GM18520 (cell line): Measurements from ENCODE around the gene EIF3CL.
"Not testable (repeated sequence)": the region's sequence is repeated elsewhere in the genome, so short reads cannot be mapped to it uniquely, and the experiment has no call there.

Experiments used
- ATAC-seq: cut with Tn5 transposase; IDR thresholded peaks from one replicate; pipeline ENCODE4 v1.9.1; 2021; ENCODE audit not compliant: unreplicated experiment

Gene EIF3CL, protein sequence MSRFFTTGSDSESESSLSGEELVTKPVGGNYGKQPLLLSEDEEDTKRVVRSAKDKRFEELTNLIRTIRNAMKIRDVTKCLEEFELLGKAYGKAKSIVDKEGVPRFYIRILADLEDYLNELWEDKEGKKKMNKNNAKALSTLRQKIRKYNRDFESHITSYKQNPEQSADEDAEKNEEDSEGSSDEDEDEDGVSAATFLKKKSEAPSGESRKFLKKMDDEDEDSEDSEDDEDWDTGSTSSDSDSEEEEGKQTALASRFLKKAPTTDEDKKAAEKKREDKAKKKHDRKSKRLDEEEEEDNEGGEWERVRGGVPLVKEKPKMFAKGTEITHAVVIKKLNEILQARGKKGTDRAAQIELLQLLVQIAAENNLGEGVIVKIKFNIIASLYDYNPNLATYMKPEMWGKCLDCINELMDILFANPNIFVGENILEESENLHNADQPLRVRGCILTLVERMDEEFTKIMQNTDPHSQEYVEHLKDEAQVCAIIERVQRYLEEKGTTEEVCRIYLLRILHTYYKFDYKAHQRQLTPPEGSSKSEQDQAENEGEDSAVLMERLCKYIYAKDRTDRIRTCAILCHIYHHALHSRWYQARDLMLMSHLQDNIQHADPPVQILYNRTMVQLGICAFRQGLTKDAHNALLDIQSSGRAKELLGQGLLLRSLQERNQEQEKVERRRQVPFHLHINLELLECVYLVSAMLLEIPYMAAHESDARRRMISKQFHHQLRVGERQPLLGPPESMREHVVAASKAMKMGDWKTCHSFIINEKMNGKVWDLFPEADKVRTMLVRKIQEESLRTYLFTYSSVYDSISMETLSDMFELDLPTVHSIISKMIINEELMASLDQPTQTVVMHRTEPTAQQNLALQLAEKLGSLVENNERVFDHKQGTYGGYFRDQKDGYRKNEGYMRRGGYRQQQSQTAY

DNA sequence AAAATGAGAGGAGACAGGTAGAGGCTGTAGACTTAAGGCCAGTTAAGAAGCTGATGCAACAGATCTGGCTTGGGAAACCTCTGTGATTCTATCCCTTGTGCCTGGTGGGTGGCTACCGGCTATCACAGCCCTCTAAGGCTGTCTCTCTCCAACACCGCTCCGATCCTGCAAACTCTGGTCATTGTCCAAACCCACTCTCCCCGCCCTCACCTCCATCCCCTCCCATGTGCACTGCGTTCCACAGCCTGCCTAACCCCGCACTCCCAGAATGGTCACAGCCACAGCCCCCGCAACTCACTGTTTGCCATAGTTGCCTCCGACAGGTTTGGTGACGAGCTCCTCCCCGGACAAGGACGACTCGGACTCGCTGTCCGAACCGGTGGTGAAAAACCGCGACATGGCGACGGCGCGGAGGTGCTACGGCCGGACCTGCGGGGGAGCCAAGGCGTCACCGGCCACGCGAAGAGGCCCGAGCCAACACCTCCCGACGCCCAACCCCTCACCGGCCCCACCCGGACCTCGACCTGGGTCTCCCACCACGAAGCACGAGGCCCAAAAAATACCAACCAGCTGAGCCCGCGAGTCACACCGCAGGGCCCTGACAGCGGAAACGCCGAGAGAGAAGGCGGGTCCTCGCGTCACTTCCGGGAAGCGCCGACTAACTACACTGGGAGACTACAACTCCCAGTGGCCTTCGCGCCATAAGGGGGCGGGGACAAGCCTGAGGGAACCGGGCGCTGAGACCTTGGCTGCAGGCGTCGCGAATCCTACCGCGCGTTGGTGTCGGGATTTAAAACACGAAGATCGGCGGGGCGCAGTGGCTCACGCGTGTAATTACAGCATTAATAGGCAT, at the start of gene EIF3CL:
EIF3CL (minus strand) TSS at position 622 of the 853 bp plus-strand sequence; CDS start at position 399, 223 bp downstream.
- peak; percentile 96 for ATAC-seq

DNA sequence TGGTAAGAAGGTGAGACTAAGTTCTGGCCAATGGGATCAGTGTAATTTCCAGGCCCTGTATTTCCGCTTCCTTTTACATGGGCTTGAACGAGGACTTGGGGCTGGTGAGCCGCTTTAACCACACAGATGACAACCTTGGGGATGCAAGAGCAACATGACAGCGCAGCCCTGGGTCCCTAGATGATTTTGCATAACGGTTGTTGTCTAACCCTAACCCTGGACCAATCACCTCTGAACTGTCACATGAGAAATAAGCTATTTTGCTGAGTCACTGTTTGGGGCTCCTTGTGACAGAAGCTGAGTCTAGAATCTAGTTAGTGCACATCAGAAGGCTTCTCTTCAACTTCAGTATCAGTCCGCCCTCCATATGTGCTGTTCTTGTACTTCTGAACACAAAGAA, 43.4 kb upstream of the EIF3CL start:
- not testable (repeated sequence) for ATAC-seq

GRCh38 chr16:28446388-28446787, 42.7 kb upstream of the EIF3CL start:
- ATAC-seq: not testable (repeated sequence)

GRCh38 chr16:28443943-28444342, 40.3 kb upstream of the EIF3CL start:
- ATAC-seq: not testable (repeated sequence)

DNA sequence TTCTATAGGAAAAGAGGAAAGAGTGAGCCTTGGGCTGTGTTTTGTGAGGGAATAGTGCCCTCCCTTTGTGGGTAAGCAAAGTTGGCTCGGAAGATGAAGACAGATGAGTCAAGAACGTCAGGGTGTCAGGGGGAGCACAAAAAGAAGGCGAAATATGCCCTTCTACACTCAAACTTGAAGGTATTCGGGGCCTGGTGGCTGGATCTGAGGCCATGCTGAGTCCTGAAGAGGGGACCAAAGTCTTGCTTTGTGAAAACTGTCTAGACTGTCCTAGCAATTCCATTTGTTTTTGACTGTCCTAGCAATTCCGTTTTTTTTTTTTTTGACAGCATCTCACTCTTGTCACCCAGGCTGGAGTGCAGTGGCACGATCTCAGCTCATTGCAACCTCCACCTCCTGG, 35.3 kb upstream of the EIF3CL start:
- ATAC-seq: not testable (repeated sequence)

GRCh38 chr16:28435340-28435739, 31.7 kb upstream of the EIF3CL start:
- not testable (repeated sequence) for ATAC-seq

- ATAC-seq: not testable (repeated sequence)
Observed at GRCh38 chr16:28426060-28426680, 22.5 kb upstream of the EIF3CL start.

DNA sequence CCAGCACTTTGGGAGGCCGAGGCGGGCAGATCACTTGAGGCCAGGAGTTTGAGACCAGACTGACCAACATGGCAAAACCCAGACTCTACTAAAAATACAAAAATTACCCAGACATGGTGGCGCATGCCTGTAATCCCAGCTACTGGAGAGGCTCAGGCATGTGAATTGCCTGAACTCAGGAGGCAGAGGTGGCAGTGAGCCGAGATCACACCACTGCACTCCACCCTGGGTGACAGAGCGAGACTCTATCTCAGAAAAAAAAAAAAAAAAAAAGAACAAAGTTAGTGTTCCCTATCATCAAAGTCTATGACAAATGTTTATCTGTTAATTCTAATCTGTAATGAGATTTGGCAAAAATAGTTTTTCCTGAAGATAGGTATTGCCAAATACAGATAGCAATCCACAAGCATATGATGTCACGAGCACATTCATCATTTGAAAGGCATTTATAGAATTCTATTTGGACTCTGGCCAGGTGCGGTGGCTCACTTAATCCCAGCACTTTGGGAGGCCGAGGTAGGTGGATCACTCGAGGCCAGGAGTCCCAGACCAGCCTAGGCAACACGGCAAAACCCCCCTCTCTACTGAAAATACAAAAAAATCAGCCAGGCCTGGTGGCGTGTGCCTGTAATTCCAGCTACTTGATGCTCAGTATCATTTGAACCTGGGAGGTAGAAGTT, 17.6 kb upstream of the EIF3CL start:
- ATAC-seq: not testable (repeated sequence)

- ATAC-seq: not testable (repeated sequence)
Observed at GRCh38 chr16:28417033-28417432, 13.4 kb upstream of the EIF3CL start.

DNA sequence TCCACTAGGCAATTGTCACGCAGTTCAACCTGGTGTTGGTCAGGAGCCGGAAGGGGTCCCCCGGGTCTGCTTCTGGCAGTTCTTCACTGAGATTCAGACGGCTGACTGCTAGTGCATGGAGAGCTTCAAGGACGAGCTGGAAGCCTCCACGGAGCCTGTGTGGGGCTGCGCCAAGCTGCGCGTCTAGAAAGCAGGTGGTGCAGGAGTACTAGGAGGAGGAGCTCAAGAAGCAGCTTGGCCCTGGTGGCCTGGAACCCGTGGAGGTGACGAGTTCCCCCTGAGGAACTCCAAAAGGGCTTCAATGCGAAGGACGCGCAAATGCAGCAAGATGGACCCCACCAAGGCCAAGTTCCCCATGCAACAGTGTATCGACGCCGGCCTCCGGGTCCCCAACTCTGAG, 10.9 kb upstream of the EIF3CL start:
- ATAC-seq: not testable (repeated sequence)

DNA sequence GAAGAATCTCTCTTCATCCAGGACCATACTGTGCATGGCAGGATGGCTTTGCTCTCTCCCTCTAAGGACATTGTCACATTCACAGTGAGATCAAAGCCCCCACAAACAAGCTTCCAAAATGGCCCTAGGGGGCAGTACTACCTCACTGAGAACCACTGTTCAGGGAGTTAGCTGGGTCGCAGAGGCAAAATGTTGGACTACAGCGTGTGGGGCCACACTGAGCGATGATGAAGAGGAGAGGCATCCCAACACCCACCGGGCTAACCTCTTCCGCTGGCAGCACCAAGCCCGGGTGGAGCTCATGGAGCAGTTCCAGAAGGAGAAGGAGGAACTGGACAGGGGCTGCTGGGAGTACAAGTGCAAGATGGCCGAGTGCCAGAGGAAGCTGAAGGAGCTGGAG, 9.9 kb upstream of the EIF3CL start:
- ATAC-seq: not testable (repeated sequence)

DNA sequence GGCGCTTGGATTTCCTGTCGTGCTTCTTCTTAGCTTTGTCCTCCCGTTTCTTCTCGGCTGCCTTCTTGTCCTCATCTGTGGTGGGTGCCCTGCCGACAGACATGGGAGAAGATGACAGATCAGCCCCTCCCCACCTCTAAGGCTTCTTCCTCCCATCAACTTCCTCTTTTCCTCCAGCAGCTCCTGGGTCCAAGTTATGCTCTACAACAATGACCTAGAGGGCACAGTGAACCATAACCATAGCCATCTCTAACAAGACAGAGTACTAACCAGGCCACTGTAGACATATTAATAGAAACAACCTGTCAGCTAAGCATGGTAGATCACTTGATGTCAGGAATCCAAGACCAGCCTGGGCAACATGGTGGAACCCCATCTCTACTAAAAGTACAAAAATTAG, 11.6 kb downstream of the EIF3CL start:
- not testable (repeated sequence) for ATAC-seq

GRCh38 chr16:28382177-28382867, 21.3 kb downstream of the EIF3CL start:
- not testable (repeated sequence) for ATAC-seq

DNA sequence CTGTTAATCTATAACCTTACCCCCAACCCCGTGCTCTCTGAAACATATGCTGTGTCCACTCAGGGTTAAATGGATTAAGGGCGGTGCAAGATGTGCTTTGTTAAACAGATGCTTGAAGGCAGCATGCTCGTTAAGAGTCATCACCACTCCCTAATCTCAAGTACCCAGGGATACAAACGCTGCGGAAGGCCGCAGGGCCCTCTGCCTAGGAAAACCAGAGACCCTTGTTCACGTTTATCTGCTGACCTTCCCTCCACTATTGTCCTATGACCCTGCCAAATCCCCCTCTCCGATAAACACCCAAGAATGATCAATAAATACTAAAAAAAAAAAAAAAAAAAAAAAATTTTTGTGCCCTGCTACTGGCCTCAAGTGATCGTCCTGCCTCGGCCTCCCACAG, 25.8 kb downstream of the EIF3CL start:
- ATAC-seq: not testable (repeated sequence)

DNA sequence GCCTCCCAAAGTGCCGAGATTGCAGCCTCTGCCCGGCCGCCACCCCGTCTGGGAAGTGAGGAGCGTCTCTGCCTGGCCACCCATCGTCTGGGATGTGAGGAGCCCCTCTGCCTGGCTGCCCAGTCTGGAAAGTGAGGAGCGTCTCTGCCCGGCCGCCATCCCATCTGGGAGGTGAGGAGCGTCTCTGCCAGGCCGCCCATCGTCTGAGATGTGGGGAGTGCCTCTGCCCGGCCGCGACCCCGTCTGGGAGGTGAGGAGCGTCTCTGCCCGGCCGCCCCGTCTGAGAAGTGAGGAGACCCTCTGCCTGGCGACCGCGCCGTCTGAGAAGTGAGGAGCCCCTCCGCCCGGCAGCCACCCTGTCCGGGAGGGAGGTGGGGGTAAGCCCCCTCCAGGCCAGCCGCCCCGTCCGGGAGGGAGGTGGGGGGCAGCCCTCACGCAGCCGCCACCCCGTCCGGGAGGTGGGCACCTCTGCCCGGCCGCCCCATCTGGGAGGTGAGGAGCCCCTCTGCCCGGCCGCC, 26.5 kb downstream of the EIF3CL start:
- not testable (repeated sequence) for ATAC-seq

- not testable (repeated sequence) for ATAC-seq
Observed at GRCh38 chr16:28375115-28375514, 28.5 kb downstream of the EIF3CL start.

DNA sequence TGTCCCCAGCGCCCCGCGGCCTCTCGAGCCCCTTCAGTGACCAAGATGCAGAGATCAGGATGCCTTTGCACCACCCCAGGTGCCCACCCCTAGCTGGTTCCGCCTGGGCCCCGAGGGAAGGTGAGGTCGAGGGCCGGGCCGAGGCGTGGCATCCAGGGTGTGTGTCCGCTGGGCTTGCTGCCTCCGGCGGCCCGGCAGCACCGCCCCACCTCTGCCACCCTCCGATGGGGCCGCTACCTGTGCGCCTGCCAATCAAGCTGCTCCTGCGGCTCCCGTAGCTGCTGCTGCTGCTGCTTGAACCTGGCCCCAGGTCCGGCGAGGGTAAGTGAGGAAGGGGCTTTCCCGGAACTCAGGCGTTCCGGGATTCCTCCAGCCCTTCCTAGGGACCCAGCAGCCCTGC, 29.4 kb downstream of the EIF3CL start:
- ATAC-seq: not testable (repeated sequence)

- ATAC-seq: not testable (repeated sequence)
Observed at GRCh38 chr16:28367926-28368325, 35.7 kb downstream of the EIF3CL start.
